ENCODE results near the gene TNIP1.

TNIP1 gene

DNA sequence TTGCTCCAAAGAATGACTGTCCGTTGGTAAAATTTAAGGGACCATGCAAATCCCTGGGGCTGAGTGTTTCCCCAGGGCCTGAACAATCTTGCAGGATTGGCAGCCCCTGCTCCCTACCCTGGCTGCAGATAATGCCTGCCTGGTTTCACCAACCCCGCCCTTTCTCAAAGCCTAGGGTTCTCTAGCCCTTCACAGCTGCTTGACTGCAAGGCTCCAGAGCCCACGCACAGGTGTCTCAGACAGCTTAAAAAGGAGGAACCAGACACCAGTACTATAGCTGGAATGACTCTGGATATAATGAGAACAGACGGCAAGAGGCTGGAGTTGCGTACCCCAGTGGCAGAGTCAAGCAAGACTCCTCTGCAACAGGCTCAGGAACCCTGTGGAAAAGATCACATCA is 25.2 kb upstream of the TNIP1 start:
- in situ Hi-C loops (cut with MboI; ENCODE audit: low sequenced_read_pairs) = no loop called here

DNA sequence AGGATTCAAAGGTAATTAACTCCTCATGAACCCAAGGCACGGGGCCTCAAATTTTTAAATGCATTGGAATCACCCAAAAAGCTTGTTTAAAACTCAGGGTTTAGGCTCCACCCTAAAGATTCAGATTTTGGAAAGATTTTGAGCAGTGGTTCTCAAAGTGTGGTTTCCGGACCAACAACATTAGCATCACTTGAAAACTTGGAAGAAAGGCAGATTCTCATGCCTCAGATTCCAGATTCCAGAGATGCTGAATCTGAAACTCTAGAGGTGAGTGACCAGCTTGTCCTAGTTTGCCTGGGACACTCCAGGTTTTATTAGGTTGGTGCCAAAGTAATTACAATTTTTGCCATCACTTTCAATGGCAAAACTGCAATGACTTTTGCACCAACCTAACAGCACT is 24.7 kb upstream of the TNIP1 start:
- in situ Hi-C loops (cut with MboI; ENCODE audit: low sequenced_read_pairs) = no loop called here

DNA sequence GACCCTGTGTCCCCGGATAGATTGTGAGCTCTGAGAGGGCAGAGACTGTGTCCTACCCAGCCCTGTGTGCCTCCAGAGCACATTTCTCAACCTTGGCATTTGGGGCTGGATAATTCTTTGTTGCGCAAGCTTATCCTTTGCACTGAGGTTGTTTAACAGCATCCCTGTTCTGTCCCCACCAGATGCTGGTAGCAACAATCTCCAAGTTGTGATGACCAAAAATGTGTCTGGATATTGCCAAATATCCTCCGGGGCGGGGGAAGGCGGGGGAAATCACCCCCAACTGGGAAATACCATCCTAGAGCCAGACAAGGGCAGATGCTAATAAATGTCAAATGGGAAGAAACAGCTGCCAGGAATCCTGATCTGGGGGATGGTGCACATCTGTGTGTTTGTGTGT is 24.0 kb upstream of the TNIP1 start:
- in situ Hi-C loops (cut with MboI; ENCODE audit: low sequenced_read_pairs) = no loop called here

DNA sequence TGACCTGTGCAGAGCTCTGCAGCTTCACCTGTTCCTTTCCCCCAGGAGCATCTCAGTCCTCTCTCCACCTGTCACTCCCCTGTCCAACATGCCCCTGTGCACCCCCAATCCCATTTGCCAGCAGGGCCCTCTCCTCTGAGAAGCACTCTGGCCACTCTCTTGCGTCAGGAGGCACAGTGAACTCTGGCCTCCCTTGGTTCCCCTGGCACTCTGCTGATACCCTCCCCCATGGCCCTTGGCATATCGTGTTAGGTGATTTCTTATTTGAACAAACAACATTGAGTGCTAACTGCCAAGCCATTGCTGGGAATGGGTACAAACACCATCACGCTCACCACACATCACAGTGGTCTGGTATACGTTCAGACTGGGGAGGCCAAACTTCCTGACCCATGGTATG is 20.9 kb upstream of the TNIP1 start:
- in situ Hi-C loops (cut with MboI; ENCODE audit: low sequenced_read_pairs) = no loop called here

DNA sequence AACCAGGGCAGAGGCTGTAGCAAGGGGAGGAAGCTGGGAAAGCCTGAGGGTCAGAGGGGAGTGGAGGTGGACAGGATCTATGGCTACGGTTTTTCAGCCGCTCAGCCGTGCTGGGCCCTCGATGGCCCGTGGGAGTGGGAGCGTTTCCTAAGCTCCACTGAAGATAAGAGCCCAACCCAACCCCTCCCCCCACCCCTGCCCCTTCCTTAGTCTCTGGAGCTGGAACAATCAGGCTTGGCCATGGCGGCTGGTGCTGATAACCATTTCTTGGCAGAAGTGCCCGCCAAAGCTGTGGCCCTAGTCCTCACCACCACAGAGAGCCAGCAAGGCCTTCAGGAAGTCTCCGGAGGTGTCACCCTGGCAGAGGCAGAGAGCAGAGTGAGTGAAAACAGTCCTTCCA is 20.3 kb upstream of the TNIP1 start:
- in situ Hi-C loops (cut with MboI; ENCODE audit: low sequenced_read_pairs) = no loop called here

DNA sequence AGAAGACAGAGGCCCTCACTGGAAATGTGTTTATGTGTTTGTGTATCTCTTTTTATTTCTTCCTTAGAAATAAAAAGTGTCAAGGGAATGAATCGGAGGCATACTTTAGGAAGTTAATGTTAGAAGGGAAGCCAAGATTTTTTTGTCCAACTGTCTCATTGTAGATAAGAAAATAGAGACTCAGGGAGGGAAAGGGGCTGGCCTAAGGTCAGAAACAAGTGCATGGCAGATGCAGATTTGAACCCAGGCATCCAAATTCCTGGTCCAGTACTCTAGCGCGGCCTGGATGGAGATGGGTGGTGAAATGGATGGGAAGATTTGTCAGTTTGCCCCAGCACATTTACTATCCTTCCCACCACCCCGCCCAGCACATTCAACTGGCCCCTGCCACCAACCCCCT is 19.8 kb upstream of the TNIP1 start:
- in situ Hi-C loops (cut with MboI; ENCODE audit: low sequenced_read_pairs) = no loop called here

DNA sequence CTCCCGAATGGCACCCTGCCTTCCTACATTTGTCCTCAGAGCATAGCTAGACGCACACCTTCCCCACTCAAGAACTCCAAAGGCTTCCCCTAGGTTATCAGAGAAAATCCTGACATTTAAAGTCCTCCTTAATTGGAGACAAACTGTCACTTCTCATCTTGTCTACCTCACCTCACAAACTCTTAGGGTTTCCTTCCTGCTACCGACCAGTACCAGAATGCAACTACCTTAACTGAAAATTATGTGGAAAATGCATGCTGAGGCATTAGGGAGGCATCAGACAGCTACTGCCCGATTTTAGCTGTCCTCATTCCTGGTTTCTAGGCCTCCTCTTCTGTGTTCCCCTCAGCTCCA is 17.9 kb upstream of the TNIP1 start:
- in situ Hi-C loops (cut with MboI; ENCODE audit: low sequenced_read_pairs) = no loop called here

DNA sequence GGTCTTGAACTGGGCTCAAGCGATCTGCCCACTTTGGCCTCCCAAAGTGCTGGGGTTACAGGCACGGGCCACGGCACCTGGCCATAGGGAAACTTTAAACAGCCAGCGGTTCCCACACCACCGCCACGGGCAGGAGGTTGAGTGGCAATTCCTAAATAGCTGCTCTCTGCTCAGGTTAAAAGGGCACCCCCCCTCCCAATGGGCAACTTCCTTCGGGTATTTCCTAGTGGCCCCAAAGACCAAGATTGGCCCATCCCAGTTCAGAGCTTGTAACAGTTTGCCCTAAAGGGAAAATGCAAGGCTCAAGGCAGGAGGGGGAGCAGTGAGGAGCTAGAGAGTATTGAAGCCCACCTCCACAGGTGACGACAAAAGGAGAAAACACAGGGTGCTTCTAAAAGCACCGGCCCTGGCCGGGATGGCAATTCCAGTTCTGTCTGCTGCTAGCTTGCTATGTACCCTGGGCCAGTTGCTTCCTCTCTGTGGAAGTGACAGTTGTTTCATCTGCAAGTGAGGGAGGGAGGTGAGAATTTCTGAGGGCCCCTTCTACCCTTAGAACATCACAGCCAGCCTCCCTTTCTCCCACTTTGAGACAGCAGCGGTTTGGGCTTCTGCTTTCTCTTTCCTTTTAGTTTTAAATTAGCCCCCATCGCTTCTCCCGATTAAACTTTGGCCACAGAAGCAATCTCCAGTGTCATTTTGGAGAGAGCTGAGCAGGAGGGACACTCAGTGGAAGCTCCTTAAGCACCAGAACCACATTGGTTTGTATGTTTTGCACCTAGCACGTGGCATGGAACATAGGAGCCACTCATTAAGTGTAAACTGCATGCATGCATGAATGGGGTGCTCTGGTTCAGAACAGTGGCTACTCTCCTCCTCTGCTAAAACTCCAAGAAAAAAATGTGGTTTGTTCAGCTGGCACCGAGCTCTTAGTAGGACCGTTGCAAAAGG is 17.3 kb upstream of the TNIP1 start:
- in situ Hi-C loops (cut with MboI; ENCODE audit: low sequenced_read_pairs) = no loop called here

DNA sequence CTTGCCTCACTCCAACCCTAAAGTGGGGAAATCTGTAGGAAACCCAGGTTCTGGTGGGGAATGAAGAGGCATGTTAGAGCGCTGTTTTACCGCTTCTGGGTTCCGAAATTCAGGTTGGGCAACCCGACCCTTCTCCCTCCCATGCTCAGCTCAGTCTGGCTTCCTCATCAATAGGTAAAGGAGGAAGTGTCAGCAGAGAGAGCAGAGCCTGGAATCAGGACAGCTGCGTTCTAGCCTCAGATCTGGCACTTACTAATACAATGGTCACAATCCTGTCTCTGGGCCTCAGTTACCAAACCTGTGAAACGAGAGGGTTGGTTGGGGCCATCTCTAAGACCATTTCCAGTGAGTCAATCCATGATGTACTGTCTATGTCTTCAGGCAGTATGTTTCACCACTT is 16.2 kb upstream of the TNIP1 start:
- in situ Hi-C loops (cut with MboI; ENCODE audit: low sequenced_read_pairs) = no loop called here

DNA sequence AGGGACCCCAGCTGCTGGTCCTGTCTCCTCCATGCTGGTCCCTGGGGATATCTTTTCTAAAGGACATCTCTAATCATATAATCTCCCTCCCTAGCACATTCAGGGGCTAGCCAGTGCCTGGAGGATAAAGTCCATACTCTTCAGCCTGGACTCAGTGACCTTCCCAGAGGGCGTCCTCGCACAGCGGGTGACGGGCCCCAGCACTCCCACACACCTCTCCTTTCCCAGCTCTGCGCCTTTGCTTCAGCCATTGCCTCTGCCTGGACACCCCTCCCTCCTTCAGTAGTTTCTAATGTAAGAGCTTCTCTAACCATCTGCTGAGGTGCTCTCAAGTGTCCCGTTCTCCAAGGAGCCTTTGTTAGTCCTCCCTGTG is 15.2 kb upstream of the TNIP1 start:
- in situ Hi-C loops (cut with MboI; ENCODE audit: low sequenced_read_pairs) = no loop called here

DNA sequence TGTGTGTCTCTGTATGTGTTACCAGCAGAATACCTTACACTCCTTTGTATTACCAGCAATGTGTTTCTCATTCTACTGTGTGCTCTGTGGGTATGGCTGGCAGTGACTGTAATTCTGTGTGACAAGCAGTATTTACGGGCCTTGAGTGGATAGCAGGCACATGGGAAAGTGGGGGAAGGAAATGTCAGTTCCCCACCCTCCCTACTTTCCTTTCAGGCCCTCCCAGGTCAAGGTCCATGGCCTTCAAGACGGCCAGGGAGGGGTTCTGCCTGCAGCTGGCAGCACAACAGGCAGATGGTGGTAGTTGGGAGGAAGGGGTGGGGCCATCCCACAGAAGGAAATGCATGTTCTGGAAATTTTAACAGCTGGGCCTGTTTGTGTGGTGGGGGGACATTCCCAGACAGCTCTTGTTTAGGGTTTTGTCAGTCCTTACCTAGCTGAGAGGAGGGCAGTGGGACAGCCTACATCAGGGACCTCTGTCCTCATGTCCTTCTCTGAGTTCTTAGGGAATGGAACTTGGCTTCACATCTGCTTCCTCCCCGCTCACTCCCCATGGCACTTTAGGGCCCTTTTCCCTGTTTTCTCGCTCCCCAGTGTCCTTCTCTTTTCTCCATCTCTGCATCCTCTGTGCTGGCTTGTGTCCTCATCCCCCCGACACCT is 14.6 kb upstream of the TNIP1 start:
- in situ Hi-C loops (cut with MboI; ENCODE audit: low sequenced_read_pairs) = no loop called here

DNA sequence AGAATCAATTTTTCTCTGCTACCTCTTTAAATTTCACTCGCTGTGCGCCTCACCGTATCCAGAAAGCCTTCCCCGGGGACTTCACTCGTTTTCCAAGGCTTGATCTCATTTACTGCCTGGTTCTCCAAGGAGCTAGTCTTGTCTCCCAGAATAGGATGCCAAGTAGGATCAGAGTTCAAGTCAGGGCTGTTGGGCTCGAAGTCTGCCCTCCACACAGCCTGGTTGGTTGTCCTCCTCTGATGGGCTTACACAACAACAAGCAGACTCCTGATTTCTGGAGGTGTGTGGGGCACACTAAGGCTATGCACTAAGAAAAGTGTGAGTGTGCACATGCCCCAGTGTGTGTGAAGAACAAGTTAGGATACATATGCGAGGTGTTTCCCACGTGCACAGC is 14.0 kb upstream of the TNIP1 start:
- in situ Hi-C loops (cut with MboI; ENCODE audit: low sequenced_read_pairs) = no loop called here

DNA sequence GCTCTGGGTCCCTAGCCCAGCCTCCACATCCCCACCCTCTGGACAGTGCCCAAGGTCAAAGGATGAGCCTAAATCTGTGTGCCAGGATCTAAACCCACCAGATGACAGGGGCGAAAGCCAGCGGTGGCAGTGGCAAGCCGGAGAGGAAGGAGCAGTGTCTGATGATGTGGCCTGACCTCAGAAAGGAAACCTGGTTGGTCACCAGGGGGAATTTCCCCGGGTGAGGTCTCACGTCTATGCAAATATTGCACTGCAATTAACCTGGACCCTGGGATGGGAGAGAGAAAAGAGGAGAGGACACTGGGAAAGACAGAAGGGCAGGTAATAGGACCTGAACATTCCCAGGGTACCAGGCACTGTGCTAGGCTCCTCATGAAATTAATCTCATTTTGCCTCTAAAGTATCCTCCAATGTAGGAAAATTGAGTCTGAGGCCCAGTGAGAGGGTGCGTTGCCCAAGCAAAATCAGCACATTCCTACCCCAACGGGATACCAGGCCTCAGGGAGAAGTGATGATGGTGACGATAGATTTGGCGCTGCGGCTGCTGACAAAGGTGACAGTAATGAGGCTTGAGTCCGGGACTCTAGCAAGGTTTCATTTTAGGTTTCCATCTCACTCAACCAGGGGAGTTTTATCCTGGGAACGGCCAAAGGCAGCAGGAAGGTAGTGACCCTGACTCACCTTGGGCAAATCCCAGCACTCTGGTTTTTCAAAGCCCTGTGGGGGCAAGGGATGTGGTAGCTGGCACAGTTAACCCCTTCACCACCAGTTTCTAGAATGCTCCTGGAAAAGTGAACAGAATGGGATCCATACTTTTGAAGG is 13.4 kb upstream of the TNIP1 start:
- in situ Hi-C loops (cut with MboI; ENCODE audit: low sequenced_read_pairs) = no loop called here

DNA sequence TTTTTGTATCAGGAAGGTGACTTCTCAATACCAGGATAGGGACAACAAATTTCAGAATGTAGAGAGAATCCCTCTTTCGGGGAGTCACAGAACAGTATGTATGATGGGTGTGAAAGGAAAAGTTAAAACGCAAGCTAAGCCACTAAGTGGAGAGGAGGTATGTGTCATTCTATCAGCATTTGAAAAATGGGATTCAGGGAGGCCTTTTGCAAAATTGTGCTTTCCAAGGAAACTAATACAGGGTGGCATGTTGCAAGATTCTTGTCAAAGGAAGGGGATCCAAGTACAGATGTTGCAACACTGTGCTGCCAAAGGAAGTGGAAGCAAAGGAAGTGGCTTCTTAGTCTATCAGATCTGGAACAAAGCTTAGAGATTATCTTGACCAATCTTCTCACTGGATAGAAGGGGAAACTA is 12.6 kb upstream of the TNIP1 start:
- in situ Hi-C loops (cut with MboI; ENCODE audit: low sequenced_read_pairs) = no loop called here

DNA sequence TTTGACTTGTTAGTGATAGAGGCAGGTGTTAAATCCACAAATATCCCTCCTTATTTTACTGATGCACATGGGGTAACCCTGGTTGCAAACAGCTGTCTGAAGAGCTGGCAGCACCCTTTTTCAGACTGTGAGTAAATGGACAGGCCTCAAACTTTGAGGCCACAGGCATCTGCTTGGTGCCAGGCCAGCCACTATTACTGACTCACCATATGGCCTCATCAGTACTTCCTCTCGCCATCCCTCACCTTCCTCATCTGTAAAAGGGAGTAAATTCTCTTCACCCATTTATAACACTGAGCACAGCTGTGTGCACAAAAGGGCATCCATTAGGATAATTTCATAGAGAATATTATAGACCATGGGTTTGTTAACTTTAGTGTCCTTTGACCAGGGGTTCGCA is 11.9 kb upstream of the TNIP1 start:
- in situ Hi-C loops (cut with MboI; ENCODE audit: low sequenced_read_pairs) = no loop called here

DNA sequence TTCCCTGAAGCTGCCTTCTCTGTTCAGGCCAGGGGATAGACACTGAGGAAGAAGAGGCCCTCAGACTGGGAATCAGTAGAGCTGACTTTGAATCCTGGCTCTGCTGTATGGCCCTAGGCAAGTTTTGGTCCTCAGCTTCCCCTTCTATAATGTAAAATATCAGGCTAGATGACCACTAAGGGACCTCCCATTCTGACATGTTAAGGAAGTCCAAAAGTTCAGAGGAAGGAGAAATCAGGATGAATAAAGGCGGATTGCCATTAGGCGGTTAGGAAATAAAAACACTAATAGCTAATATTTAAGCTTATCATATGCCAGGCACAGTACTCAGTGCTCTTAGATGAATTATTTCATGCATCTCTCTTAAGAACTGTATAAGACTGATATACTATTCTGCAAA is 8.9 kb upstream of the TNIP1 start:
- in situ Hi-C loops (cut with MboI; ENCODE audit: low sequenced_read_pairs) = no loop called here

DNA sequence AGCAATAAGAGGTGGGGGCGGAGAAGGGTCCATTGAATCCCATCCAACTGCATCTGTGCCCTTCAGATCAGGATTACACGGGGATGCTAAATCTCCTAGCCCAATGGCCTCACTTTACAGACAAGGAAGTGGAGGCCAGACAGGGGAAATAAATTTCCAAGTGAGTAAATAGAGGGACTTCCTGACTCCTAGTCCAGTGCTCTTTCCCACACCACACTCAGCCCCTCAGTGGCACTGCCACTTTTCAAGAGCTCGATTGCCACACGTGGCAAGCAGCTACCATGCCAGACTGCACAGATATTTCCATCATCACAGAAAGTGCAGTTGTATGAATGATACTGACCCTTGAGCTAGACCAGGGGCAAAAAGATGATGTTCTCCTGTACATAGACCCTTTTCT is 8.2 kb upstream of the TNIP1 start:
- in situ Hi-C loops (cut with MboI; ENCODE audit: low sequenced_read_pairs) = no loop called here

DNA sequence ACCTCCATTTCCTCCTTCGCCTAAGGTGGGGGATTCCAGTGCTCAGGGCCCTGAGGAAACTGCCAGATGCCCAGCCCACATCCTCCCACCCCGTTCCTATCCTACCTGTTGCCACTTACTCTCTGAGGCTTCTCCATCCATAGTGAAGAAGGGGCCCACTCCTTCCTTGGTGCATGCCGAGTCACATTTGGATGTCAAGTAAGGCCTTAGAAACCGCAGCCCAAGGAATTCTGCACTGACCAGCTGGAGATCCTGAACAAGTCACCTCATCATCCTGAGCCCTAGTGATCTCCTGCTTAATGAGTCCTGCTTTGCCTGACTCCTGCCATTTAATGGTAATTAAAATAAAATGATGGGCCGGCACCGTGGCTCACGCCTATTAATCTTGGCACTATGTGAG is 6.7 kb upstream of the TNIP1 start:
- in situ Hi-C loops (cut with MboI; ENCODE audit: low sequenced_read_pairs) = no loop called here

DNA sequence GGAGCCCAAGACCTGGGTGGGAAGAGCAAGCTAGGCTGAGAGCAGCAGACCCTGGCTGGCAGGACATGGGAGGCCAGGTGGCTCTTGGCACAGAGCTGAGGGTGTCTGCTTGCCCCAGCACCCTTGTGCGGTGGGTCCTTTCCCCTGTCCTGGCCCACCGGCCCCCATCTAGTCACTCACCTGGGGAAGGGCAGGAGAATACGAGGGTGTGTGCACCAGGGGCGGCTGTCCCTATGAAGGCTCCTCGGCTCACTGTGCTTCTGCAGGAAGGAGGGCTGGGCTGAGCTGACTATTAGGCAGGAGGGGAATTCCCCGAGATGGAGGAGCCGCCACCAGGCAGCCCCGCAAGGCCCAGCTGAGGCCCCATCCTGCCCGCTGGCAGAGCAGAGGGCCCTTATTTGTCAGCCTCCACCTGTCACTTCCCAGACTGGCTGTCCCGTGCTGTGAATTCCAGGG is 6.1 kb upstream of the TNIP1 start:
- in situ Hi-C loops (cut with MboI; ENCODE audit: low sequenced_read_pairs) = no loop called here

DNA sequence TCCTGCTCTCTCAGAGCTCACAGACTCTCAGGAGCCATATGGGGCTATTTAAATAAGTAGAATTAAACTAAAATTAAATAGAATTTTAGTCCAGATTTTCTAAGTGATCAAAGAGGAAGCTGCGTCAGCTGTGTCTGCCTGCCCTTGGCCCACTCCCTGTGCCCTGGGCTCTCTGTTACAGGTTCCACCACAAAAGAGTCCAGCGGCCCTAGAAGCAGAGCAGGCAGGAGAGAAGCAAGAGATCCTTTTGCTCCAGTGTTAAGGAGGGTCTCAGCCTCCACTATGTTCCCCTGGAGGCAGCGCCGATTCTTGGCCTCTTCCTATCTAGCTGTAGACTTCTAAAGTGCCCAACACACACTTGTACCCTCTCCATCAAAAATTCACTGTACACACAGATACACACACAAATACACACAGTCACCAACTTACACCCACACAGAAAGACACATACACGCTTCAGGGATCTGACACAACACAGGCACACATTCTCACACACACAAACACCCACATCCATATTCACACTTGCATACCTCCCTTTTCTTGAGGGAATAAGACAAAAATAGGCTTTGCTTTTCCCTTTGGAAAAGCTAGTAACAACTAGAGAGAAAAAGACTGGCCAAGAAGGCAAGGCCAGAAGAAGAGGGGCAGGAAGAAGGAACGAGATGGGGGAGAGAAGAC is 5.5 kb upstream of the TNIP1 start:
- in situ Hi-C loops (cut with MboI; ENCODE audit: low sequenced_read_pairs) = no loop called here

DNA sequence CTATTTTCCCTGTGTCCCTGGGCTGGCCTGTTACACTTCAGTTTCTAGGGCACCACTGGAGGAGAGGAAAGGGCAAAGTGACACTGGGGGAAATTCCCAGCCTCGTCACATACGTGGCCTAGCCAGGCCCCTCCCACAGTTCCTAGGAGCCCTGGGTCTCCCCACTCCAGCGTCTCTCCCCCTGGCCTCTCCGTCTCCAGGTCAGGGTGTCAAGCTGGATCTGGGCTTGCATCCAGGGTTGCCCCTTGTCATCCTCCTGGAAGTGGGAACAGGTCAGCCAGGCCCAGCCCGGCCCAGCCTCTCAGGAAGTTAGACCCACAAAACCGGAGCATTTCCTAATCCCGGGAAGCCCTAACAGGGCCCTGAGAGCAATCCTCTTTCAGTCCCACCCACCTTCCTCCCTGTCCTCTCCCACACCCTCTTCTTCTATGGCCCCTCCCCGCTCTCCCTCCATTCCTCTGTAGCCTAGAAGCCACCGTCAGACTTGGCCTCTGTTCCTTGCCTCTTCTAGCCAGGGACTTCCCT is 4.7 kb upstream of the TNIP1 start:
- in situ Hi-C loops (cut with MboI; ENCODE audit: low sequenced_read_pairs) = no loop called here

Data from HL-60/S4 (cell line).